Peyer's patch (tissue), 4 donors: Measurements from ENCODE around the gene SMAD6.

Experiments
- POLR2A ChIP-seq, 2 donors: fragments of 450-650 bp; IDR thresholded peaks; one replicate each; pipeline ENCODE4 v1.5.1; 2017; ENCODE audit warnings: antibody characterized with exemption in 2 of 2, mild to moderate bottlenecking in 2 of 2, moderate library complexity in 2 of 2
- TF ChIP-seq, protein P1 (sequence below), 6 experiments: fragments of 450-650 bp in 4 of 6; fragments of 200-600 bp in 2 of 6; sonication (generic) in 1 of 6; IDR thresholded peaks; one replicate each; pipeline ENCODE4 v1.5.1; 2017 to 2019; ENCODE audit warnings: antibody characterized with exemption in 6 of 6, mild to moderate bottlenecking in 3 of 6, moderate library complexity in 1 of 6

DNA sequence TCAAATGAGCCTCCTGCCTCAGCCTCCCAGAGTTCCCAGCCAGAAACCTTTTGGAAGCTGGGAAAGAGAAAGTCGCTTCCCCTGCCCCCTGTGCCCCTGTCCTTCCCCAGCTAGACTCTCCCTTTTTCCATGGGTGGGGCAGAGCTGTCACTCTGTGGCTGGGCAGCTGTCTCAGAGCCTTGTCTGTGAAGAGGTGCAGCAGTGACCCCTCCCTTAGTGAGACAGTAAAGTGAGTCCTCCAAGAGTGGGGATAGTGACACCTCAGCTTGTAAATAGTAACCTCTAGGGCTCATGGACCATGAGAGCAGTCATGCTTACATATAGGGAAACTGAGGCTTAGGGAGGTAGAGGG, 76.3 kb downstream of the SMAD6 start:
- TF ChIP-seq, protein P1, sequence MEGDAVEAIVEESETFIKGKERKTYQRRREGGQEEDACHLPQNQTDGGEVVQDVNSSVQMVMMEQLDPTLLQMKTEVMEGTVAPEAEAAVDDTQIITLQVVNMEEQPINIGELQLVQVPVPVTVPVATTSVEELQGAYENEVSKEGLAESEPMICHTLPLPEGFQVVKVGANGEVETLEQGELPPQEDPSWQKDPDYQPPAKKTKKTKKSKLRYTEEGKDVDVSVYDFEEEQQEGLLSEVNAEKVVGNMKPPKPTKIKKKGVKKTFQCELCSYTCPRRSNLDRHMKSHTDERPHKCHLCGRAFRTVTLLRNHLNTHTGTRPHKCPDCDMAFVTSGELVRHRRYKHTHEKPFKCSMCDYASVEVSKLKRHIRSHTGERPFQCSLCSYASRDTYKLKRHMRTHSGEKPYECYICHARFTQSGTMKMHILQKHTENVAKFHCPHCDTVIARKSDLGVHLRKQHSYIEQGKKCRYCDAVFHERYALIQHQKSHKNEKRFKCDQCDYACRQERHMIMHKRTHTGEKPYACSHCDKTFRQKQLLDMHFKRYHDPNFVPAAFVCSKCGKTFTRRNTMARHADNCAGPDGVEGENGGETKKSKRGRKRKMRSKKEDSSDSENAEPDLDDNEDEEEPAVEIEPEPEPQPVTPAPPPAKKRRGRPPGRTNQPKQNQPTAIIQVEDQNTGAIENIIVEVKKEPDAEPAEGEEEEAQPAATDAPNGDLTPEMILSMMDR (IDR thresholded peaks at IDR 0.05), result no peak
- no peak for TF ChIP-seq POLR2A (IDR thresholded peaks at IDR 0.05)
